Calu3 (cell line): ENCODE data around the gene MRPL19. TPM values are rescaled to one million over a fixed set of nuclear protein-coding genes. Genes with fewer than 3 reads are reported as not detected.

Source experiments
- BruUV-seq: library from RNA; stranded (reverse); fragments of 400-500 nt; replicated peaks from 2 replicates; lab custom pipeline; 2021; lab: Mats Ljungman, UMichigan
- CTCF ChIA-PET: fragments of 300-600 bp; sonication (Branson Sonifier 250); formaldehyde crosslinking; loops from one replicate; lab custom pipeline; 2022; ENCODE audit warnings: antibody characterized with exemption; lab: Charles Lee
- DNase-seq: peaks from one replicate; pipeline ENCODE4 v3.0.0; 2022
- H3K27ac Mint-ChIP-seq: one replicate; pipeline ENCODE4 v1.8.0; 2022; ENCODE audit warnings: mixed read lengths; ENCODE audit not compliant: unreplicated experiment
- H3K27me3 Mint-ChIP-seq: one replicate; pipeline ENCODE4 v1.8.0; 2022; ENCODE audit warnings: mixed read lengths; ENCODE audit not compliant: unreplicated experiment
- H3K36me3 Mint-ChIP-seq: one replicate; pipeline ENCODE4 v1.8.0; 2022; ENCODE audit warnings: mild to moderate bottlenecking, moderate library complexity, mixed read lengths; ENCODE audit not compliant: insufficient read depth, unreplicated experiment
- H3K4me1 Mint-ChIP-seq: one replicate; pipeline ENCODE4 v1.8.0; 2022; ENCODE audit warnings: mild to moderate bottlenecking, low read depth, mixed read lengths; ENCODE audit not compliant: unreplicated experiment
- H3K4me3 Mint-ChIP-seq: one replicate; pipeline ENCODE4 v1.8.0; 2022; ENCODE audit warnings: mild to moderate bottlenecking, low read depth, moderate library complexity, mixed read lengths; ENCODE audit not compliant: unreplicated experiment
- H3K9me3 Mint-ChIP-seq: one replicate; pipeline ENCODE4 v1.8.0; 2022; ENCODE audit warnings: low read depth, mixed read lengths; ENCODE audit not compliant: unreplicated experiment
- CTCF ChIP-seq: fragments of 200-600 bp; IDR thresholded peaks from one replicate; pipeline ENCODE4 v1.8.0; 2022; ENCODE audit warnings: antibody characterized with exemption; ENCODE audit not compliant: unreplicated experiment
- intact Hi-C: fragments of 100-400 bp; cut with micrococcal nuclease; formaldehyde crosslinking; loops from one replicate; pipeline ENCODE4 v1.10.0; 2022; ENCODE audit not compliant: unreplicated experiment
- total RNA-seq: library from RNA; stranded (reverse); gene quantifications from 2 replicates; pipeline ENCODE4 v1.2.3, GENCODE V29; 2022

Gene MRPL19
- total RNA-seq, 1 experiment from 2014 or later, result 53.3 TPM

- no peaks in the 10 kb centered on the region for H3K9me3 Mint-ChIP-seq
- no peak overlapping the region for H3K4me3 Mint-ChIP-seq
- CTCF ChIA-PET, result no interaction called here
- H3K27me3 Mint-ChIP-seq, result peaks cover 83% of the 10 kb centered on the region
- no peaks in the 10 kb centered on the region for H3K4me1 Mint-ChIP-seq
- peak; percentile 69 for DNase-seq
- peak; percentile 91 for TF ChIP-seq CTCF
- intact Hi-C loops, result loop anchor here (1.0 to 5.0 kb wide), 3 partner anchors 145 to 692 kb away; no protein-coding TSS in a partner anchor
- BruUV-seq, result no TSS peak
- no peaks in the 10 kb centered on the region for H3K36me3 Mint-ChIP-seq
- H3K27ac Mint-ChIP-seq, result no peak overlapping the region
Measured at GRCh38 chr2:75608684-75609333, 37.8 kb upstream of the MRPL19 start.

GRCh38 chr2:75609334-75609689 is 37.3 kb upstream of the MRPL19 start:
- Mint-ChIP-seq H3K4me1 (no peaks in the 10 kb centered on the region), H3K9me3 (no peaks in the 10 kb centered on the region), H3K4me3 (no peak overlapping the region), H3K27ac (no peak overlapping the region), H3K27me3 (peaks cover 85% of the 10 kb centered on the region), H3K36me3 (no peaks in the 10 kb centered on the region)
- CTCF ChIA-PET, result no interaction called here
- no peak for TF ChIP-seq CTCF
- DNase-seq, result no peak
- BruUV-seq, result no TSS peak
- intact Hi-C loops, result loop anchor here (1.0 to 5.0 kb wide), 3 partner anchors 145 to 692 kb away; no protein-coding TSS in a partner anchor

GRCh38 chr2:75609937-75610508 is 36.6 kb upstream of the MRPL19 start:
- no peaks in the 10 kb centered on the region for H3K4me1 Mint-ChIP-seq
- no peak overlapping the region for H3K27ac Mint-ChIP-seq
- TF ChIP-seq CTCF, result no peak
- H3K9me3 Mint-ChIP-seq, result no peaks in the 10 kb centered on the region
- DNase-seq, result no peak
- CTCF ChIA-PET, result no interaction called here
- no TSS peak for BruUV-seq
- H3K4me3 Mint-ChIP-seq, result no peak overlapping the region
- intact Hi-C loops, result loop anchor here (1.0 to 5.0 kb wide), 3 partner anchors 146 to 693 kb away; no protein-coding TSS in a partner anchor
- peaks cover 78% of the 10 kb centered on the region for H3K27me3 Mint-ChIP-seq
- H3K36me3 Mint-ChIP-seq, result no peaks in the 10 kb centered on the region

GRCh38 chr2:75610671-75611070 is 35.9 kb upstream of the MRPL19 start:
- TF ChIP-seq CTCF, result no peak
- no TSS peak for BruUV-seq
- CTCF ChIA-PET, result no interaction called here
- Mint-ChIP-seq H3K4me1 (no peaks in the 10 kb centered on the region), H3K27me3 (peaks cover 71% of the 10 kb centered on the region), H3K36me3 (no peaks in the 10 kb centered on the region), H3K4me3 (no peak overlapping the region), H3K9me3 (no peaks in the 10 kb centered on the region), H3K27ac (no peak overlapping the region)
- intact Hi-C loops, result no loop called here
- DNase-seq, result no peak
